Measurements from ENCODE around the gene TBC1D17. TPM values are rescaled to one million over a fixed set of nuclear protein-coding genes. Genes with fewer than 3 reads are reported as not detected.

TBC1D17 gene
- 22.5 TPM in 2 replicates for total RNA-seq

DNA sequence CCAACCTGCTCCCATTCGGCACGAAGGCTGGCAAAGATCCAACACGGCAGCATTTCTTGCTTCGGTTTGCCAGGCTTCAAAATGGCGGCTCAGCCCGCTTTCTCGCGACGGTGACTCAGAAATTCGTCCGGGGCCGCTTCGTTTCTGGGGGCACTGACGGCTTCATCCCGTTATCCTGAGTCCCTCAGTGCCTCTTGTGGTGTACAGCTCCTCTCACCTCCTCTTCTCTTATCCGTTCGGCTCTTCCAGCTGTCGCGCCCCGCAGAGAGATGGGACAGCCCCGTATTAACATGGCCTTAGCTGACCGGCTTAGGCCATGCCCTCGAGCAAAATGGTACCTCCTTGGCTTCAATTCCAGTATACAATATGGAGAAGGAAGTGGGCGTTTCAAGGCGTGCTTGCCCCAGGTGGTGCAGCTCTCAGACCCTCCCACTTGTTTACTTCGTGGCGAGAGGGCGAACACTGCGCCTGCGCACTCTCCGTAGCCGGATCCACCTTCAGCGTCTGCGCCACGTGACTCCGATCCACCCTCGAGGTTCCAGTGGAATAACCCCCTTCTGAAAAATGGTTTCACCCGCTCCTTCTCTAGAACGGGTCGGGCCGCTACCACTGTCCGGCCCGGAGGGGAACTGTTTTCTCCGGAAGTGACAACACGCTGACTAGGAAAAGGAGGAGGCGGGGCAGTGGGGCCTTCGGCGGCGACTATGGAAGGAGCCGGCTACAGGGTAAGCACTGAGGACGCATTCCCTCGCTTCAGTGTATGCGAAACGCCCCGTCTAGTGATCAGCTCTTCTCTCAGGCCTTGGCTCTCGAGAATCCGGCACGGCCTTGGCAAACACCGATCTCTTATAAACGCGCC lies at the start of gene TBC1D17, which contains the start of gene AKT1S1:
TBC1D17 (plus strand) TSS at position 683 of the 859 bp plus-strand sequence; CDS start at position 705, 22 bp downstream.
AKT1S1 (minus strand) TSS at position 336 of the 859 bp plus-strand sequence. CDS start 4,060 bp downstream, outside the sequence.

DNA sequence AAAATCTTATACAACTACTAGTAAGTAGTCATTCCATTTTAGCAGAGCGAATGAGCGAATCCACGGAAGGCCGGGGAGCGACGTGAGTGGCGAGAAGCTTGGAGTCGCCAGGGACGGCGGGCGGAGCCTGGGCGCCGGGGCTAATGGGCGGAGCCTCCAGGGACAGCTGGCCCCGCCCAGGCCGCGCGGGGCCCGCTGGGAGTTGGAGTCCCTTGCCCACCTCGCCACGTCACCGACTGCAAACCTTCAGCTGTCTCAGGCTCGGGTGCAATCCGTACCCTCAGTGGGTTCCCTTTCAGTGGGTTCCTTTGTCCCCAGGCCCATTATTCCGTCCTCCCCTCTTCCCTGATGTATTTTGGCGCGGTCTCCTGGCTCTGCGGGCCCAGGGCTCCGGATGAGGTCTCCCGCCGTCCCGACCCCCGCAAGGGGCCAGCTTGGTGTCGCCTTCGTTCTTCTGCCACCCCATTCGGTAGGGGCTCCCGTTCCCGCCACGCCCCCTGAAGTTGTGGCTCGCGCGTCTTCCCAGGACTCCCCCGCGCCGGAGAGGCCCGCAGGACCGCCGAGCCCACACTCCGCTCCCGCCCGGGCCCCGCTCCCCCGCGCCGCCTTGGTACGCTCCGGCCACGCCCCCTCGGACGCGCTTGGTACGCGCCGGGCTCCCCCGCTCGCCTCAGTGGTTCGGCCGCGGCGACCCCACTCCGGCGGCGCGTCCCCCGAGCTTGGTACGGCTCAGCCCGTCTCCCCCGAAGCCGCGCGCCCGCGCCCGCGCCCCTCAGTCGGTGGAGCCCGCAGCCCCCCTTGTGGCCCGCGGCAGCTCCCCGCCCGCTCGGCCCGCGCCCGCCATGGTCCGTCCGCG lies 26.8 kb upstream of the TBC1D17 start, which contains the start of gene PTOV1:
PTOV1 (plus strand) TSS at position 673 of the 856 bp plus-strand sequence.

DNA sequence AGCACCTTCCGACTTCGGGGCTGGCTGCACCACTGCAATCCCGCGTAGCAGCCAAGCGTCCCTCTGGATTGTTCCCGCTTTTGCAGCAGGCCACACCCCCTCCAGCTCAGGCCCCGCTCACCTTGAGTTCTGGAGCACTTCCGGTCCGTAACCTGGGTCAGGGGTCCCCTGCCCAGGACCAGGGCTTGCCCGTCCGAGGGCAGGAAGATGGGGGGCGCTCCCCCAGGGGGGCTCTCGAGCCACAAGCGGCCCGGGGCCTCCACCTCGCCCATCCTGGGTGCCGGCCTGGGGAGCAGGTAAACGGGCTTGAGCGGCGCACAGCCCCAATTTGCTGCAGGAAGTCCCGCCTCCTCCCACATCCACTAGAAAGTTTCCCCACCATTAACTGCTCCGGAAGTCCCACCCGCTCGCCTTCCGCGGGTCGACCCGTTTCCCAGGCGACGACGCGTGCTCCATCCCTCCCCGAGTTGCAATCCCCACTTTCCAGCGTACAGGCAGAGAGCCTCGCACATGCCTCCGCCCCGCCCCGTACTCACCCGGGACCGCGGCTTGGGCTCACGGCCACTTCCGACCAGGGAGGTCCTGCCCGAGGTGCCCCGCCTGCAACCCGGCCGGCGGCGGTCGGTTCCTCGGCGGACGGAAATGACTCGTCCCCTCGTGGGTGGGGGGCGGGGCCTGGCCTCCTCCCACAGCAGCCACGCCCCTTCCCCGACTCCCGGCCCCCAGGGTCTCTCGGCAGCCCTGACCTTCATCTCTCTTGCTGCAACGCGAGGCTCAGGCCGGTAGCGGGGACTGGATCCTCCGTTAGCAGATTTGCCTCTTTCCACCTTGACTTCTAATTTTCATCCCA lies 10.3 kb upstream of the TBC1D17 start, which contains the start of gene PNKP:
PNKP (minus strand) TSS at position 644 of the 850 bp plus-strand sequence; CDS start at position 272, 372 bp downstream.

DNA sequence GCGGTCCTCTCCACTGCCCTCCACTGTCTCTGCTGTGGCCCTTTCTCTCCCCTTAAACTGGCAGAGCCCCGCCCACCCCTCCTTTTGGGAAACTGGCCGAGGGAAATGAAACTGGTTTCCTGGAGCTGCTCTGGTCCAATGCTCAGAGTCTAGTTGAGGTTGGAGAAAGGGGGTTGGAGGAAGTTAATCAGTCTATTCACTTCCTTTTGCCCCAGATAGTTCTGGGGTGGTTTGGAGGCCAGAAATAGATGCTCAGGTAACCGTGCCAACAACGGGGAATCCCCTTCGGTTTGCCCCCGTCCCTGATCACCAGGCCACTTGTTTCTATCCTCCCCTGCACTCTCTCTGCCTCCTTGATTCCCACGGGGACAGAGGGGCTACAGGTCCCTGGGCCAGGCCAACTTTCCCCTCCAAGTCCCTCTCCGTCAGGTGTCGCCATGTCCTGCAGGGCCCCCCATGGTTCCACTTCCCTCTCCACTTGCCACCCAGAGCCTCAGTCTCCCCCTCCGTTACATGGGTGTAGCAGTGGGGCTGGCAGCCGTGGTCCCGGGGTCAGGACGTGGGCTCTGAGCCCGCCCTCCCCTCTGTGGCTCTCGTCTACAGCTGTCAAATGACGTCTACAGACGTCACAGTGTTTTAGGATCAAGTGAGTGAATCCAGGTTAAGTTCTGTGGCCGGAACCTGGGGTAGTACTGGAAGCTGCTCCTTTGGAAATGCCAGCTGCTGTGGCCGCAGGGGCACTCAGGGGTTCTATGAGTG lies 19.5 kb downstream of the TBC1D17 start, which contains the start of gene IL4I1:
IL4I1 (minus strand) TSS at position 25 of the 759 bp plus-strand sequence. CDS start 727 bp downstream, outside the sequence.

DNA sequence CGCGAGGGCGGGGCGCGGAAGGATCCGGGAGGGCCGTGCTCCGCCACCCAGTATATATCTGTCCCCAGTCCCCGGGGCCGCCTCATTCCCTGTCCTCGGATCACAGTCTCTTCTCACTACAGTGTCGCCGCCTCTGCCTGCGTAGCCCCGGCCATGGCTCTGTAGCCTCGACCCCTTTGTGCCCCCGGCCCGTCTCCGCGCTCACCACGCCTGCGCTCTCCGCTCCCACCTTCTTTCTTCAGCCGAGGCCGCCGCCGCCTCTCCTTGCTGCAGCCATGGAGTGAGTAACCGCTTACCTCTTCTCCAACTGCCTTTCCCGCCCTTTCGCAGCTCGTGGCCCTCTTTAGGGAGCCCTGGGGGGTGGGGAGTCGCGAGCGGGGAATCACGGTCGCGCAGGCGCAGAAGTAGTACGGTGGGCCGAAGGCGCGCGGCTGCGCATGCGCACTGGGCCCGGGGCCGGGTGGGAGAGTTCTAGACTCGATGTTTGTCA lies 51.7 kb downstream of the TBC1D17 start, which contains the start of the genes ATF5 and NUP62:
ATF5 (plus strand) TSS at position 85 of the 490 bp plus-strand sequence. CDS start 1,646 bp downstream, outside the sequence.
NUP62 (minus strand) TSS at position 384 of the 490 bp plus-strand sequence. CDS start 19,697 bp downstream, outside the sequence.

Other genes starting within 250 kb of the TBC1D17 start
- gene RRAS, start 237.6 kb upstream of the TBC1D17 start, total RNA-seq = 64.0 and 122 TPM in 2 replicates
- 29.5 and 39.8 TPM in 2 replicates for gene SCAF1, start 235.5 kb upstream of the TBC1D17 start, total RNA-seq
- 43.8 and 83.4 TPM in 2 replicates for gene IRF3, start 211.8 kb upstream of the TBC1D17 start, total RNA-seq
- 12.6 and 19.8 TPM in 2 replicates for gene BCL2L12, start 211.8 kb upstream of the TBC1D17 start, total RNA-seq
- gene PRMT1, start 200.4 kb upstream of the TBC1D17 start, total RNA-seq = 174 and 372 TPM in 2 replicates
- gene ADM5, start 188.1 kb upstream of the TBC1D17 start, total RNA-seq = 1.7 and 2.9 TPM in 2 replicates
- 15.8 and 50.0 TPM in 2 replicates for gene CPT1C, start 186.6 kb upstream of the TBC1D17 start, total RNA-seq
- gene TSKS, start 114.4 kb upstream of the TBC1D17 start, total RNA-seq = not detected in 2 replicates
- gene AP2A1, start 110.7 kb upstream of the TBC1D17 start, total RNA-seq = 128 and 138 TPM in 2 replicates
- 21.5 and 30.1 TPM in 2 replicates for gene FUZ, start 64.4 kb upstream of the TBC1D17 start, total RNA-seq
- 21.1 and 32.3 TPM in 2 replicates for gene MED25, start 59.4 kb upstream of the TBC1D17 start, total RNA-seq
- 94.0 and 139 TPM in 2 replicates for gene PTOV1, start 26.5 kb upstream of the TBC1D17 start, total RNA-seq
- gene PNKP, start 10.1 kb upstream of the TBC1D17 start, total RNA-seq = 29.1 and 52.8 TPM in 2 replicates
- 25.7 and 38.6 TPM in 2 replicates for gene AKT1S1, start 347 bp upstream of the TBC1D17 start, total RNA-seq
- 1.3 TPM in 1 of 2 replicates, not detected in the other for gene IL4I1, start 19.2 kb downstream of the TBC1D17 start, total RNA-seq
- gene ATF5, start 51.5 kb downstream of the TBC1D17 start, total RNA-seq = 4.5 and 15.4 TPM in 2 replicates
- gene NUP62, start 51.8 kb downstream of the TBC1D17 start, total RNA-seq = 25.5 and 46.2 TPM in 2 replicates
- not detected in 2 replicates for gene SIGLEC11, start 83.5 kb downstream of the TBC1D17 start, total RNA-seq
- 22.5 and 26.8 TPM in 2 replicates for gene VRK3, start 147.7 kb downstream of the TBC1D17 start, total RNA-seq
- 8.1 and 9.9 TPM in 2 replicates for gene ZNF473, start 148.3 kb downstream of the TBC1D17 start, total RNA-seq